Measurements from ENCODE around the gene TAS2R60.

Gene TAS2R60

GRCh38 chr7:143479055-143479766 is 36.0 kb downstream of the TAS2R60 start:
- DNase-seq, result no peak

GRCh38 chr7:143480501-143480900 is 37.2 kb downstream of the TAS2R60 start:
- peak; percentile 56 for DNase-seq

- no peak for DNase-seq
Observed at GRCh38 chr7:143484119-143484518, 40.9 kb downstream of the TAS2R60 start.

GRCh38 chr7:143485094-143485493 is 41.8 kb downstream of the TAS2R60 start:
- peak; percentile 83 for DNase-seq

- peak; percentile 75 for DNase-seq
Observed at GRCh38 chr7:143485500-143485899, 42.2 kb downstream of the TAS2R60 start.

GRCh38 chr7:143486266-143486665 is 43.0 kb downstream of the TAS2R60 start:
- DNase-seq, result peak; percentile 72

- DNase-seq, result peak; percentile 56
Observed at GRCh38 chr7:143487061-143487460, 43.8 kb downstream of the TAS2R60 start.

GRCh38 chr7:143487566-143487965 is 44.3 kb downstream of the TAS2R60 start:
- DNase-seq, result peak; percentile 87

GRCh38 chr7:143490717-143491306 is 47.6 kb downstream of the TAS2R60 start:
- DNase-seq, result peak; percentile 74

GRCh38 chr7:143492043-143492471 is 48.8 kb downstream of the TAS2R60 start:
- DNase-seq, result peak; percentile 94

GRCh38 chr7:143492799-143493739 is 49.8 kb downstream of the TAS2R60 start:
- no peak for DNase-seq

- DNase-seq, result peak; percentile 61
Observed at GRCh38 chr7:143493751-143494150, 50.5 kb downstream of the TAS2R60 start.

Measured in inflammatory macrophage treated with lipopolysaccharide for 4 hours (primary cell).